Hematopoietic multipotent progenitor cell treated with erythropoietin and hydrocortisone succinate and interleukin-3 and kit ligand, for 17 days (in vitro differentiated cells): Measurements from ENCODE around the gene UIMC1.
"Not testable (repeated sequence)": the region's sequence is repeated elsewhere in the genome, so short reads cannot be mapped to it uniquely, and the experiment has no call there.

ENCODE experiments used
- DNase-seq: peaks from one replicate; pipeline ENCODE4 v3.0.0-alpha.2; 2015; ENCODE audit warnings: low spot score

The UIMC1 gene

DNA sequence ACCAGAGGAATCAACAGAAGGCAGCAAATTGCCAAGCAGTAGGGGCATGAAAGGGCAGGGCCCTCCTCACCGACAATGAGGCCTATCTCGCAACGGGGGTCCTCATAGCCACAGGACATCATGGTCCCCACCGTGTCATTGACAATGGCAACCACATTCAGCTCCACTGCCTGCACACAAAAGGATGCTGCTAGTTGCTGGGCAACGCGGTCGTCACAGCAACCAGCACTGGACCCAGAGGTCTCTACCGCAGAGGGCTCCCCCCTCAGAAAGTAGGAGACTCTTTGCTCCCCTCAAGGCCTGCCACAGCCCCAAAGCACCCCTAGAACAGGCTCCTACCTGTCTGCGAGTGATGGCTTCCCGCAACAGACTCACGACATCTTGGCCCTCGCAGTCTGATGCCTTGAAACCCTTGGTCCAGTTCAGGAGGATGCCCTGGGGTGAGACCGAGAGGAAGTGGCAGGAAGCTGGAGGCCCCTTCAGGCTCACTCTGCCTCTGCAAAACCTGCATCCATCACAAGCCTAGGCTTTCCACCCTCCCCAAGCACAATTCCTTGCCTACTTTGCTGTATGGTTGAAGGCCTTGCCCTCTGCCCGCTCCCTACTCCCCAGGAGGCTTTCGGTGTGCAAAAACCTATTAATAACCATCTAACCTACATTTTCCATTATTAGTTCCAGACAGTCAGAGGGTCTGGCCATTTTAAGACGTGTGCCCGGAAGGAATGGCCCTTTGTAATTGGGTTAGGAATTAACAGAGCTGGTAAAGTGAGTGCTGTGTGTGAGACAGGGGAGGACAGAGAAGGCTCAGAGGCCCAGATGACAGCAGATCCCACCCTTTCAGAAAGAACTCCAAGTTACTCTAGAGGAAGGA, 122.6 kb downstream of the UIMC1 start:
- DNase-seq: no peak

DNA sequence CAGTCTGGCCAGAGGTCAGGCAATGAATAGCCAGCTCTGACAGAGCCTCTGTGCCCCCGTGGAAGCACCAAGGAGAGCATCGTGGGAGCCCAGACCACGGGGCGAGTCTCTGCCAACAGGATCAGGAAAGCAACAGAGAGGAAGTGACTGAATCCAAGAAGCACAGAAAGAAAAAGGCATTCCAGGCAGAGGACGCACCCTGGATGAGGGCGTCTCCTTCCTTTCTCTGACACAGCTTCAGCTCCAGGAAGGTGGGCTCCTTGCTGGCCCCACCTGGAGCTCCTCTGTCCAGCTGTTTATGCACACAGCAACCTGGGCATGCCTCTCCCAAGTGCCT, 124.0 kb downstream of the UIMC1 start:
- no peak for DNase-seq

- no peak for DNase-seq
Measured at GRCh38 chr5:176881816-176882566, 124.6 kb downstream of the UIMC1 start.

GRCh38 chr5:176881021-176881749, 125.4 kb downstream of the UIMC1 start:
- DNase-seq: no peak

DNA sequence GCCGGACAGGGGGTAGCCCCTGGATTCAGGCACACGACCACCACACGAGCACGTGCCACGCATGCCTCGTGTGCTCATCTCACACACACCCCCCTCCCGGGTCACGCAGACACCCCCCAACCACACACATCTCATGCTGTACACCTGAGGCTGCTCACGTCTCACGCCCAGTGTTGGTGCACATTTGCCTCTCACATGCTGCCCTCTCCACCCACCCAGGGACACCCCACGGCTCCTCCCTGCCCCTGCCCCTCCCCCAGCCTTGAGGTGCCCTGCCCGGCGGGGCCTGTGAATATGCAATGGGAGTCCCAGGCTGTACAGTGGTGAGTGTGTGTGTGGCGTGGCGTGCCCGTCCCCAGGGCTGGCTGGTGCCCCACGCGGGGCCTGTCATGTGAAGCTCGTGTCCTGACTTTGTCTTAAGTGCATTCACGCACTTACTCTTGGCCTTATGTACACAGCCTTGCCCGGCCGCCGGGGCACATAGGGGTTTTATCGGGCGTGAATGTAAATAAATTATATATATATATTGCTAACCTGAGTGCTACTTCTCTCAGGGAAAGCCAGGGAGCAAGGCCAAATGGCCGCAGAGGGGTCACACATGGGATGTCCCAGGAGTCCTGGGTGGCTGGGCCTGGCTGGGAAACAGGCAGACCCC, 126.1 kb downstream of the UIMC1 start:
- no peak for DNase-seq

DNA sequence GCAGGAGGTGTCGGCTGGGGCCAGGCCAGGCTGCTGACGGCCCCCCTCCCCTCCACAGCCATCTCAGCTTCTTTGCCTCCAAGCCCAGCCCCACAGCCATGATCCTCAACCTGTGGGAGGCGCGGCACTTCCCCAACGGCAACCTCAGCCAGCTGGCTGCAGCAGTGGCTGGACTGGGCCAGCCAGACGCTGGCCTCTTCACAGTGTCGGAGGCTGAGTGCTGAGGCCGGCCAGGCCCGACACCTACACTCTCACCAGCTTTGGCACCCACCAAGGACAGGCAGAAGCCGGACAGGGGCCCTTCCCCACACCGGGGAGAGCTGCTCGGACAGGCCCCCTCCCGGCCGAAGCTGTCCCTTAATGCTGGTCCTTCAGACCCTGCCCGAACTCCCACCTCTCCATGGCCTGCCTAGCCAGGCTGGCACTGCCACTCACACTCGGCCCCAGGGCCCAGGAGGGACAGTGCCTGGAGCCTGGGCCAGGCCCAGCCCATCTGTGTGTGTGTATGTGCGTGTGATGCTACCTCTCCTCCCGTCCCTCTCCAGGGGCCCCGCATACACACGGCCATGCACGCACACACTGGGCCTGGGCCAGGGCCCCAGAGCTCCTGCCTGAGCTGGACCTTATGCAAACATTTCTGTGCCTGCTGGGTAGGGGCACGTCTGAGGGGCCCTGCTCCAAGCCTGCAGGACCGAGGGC, 126.8 kb downstream of the UIMC1 start:
- DNase-seq: no peak

DNA sequence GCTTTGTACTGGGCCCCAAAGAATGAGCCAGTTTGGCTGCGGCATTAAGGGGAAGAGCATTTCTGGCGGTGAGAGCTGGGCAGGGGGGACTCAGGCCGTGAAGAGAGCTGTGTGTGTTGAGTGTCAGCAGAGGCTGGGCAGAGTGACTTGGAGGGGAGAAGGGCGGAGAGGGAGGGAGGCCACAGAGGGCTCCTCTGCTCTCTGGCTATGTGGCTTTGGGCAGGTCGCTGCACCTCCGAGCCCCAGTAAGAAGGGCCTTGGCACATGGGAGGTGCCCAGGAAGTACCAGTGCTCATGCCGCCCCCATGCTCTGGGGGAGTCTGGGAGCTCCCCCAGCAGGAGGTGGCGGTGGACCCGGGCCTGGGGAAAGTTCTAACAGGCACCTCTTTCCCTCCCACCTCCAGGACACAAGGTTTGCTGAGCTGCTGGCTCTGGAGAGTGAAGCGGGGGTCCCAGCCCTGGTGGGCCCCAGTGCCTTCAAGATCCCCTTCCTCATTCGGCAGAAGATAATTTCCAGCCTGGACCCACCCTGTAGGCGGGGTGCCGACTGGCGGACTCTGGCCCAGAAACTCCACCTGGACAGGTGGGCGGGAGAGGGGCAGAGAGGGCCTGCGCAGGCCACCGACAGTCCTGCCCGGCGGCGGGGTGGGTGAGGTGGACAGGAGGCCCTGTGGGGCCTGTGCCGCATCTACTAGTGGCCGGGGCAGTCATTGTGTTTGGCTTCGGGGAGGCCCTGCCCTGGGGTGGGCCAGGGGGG, 127.5 kb downstream of the UIMC1 start:
- no peak for DNase-seq

DNA sequence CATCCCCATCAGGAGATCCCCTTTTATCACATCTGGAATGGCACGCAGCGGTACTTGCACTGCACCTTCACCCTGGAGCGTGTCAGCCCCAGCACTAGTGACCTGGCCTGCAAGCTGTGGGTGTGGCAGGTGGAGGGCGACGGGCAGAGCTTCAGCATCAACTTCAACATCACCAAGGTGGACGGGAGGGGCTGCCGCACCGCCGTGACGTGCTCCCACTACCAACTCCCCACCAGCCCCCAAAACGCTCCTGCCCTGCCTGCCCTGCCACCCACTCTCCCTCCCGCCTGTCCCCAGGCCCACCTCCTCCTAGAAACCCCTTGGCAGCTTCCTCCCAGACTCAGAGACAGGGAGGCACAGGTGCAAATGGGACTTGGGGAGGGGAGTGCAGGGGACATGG, 128.1 kb downstream of the UIMC1 start:
- no peak for DNase-seq

GRCh38 chr5:176877793-176878331, 128.7 kb downstream of the UIMC1 start:
- DNase-seq: no peak

GRCh38 chr5:176876506-176877431, 129.8 kb downstream of the UIMC1 start:
- no peak for DNase-seq

- DNase-seq: no peak
Measured at GRCh38 chr5:176875783-176876505, 130.6 kb downstream of the UIMC1 start.

GRCh38 chr5:176875014-176875550, 131.5 kb downstream of the UIMC1 start:
- DNase-seq: no peak

GRCh38 chr5:176874198-176874780, 132.3 kb downstream of the UIMC1 start:
- DNase-seq: no peak

- DNase-seq: no peak
Measured at GRCh38 chr5:176873541-176874172, 132.9 kb downstream of the UIMC1 start.

DNA sequence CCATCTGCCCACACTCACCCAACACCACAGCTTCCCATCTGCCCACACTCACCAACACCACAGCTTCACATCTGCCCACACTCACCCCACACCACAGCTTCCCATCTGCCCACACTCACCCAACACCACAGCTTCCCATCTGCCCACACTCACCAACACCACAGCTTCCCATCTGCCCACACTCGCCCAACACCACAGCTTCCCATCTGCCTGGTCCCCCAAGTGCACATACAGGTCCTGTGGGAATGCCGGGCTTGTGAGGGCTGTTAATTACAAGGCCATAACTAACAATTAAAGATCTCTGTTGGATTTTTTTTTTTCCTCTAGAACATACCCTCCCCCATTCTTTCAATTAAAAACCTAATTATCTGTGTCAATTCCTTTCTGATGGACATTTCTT, 133.6 kb downstream of the UIMC1 start:
- DNase-seq: not testable (repeated sequence)

GRCh38 chr5:176872586-176872985, 134.0 kb downstream of the UIMC1 start:
- not testable (repeated sequence) for DNase-seq

DNA sequence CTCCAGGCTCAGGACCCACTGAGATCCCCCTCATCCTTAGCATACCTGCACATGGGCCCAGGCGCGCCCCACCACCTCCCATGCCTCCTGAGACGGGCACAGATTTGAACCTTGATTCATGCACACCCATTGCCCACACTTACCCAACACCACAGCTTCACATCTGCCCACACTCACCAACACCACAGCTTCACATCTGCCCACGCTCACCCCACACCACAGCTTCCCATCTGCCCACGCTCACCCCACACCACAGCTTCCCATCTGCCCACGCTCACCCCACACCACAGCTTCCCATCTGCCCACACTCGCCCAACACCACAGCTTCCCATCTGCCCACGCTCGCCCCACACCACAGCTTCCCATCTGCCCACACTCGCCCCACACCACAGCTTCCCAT, 135.9 kb downstream of the UIMC1 start:
- DNase-seq: not testable (repeated sequence)
